BJ (cell line): ENCODE data around the gene NELFA. TPM values are rescaled to one million over a fixed set of nuclear protein-coding genes. Genes with fewer than 3 reads are reported as not detected.

Source experiments
- CTCF ChIA-PET: fragments of 350-600 bp; formaldehyde crosslinking; extraction: SDS; loops from one replicate; lab custom pipeline; 2021; ENCODE audit warnings: antibody characterized with exemption, inconsistent platforms; lab: Yijun Ruan, JAX
- POLR2A ChIA-PET: fragments of 300-600 bp; sonication (Branson Sonifier 250); formaldehyde crosslinking; extraction: SDS; loops from one replicate; lab custom pipeline; 2021; ENCODE audit warnings: antibody characterized with exemption; lab: Charles Lee
- DNase-seq: peaks from one replicate; pipeline ENCODE4 v3.0.0-alpha.2; 2011; ENCODE audit warnings: low read depth
- H3K27me3 ChIP-seq: 2 replicates; pipeline ENCODE4 v1.6.0; 2011; ENCODE audit warnings: low read length; ENCODE audit not compliant: control insufficient read depth, insufficient read depth
- H3K36me3 ChIP-seq: 2 replicates; pipeline ENCODE4 v1.5.1; 2011; ENCODE audit warnings: low read length; ENCODE audit not compliant: control insufficient read depth, insufficient read depth
- H3K4me3 ChIP-seq: 2 replicates; pipeline ENCODE4 v1.5.1; 2011; ENCODE audit warnings: low read depth, mild to moderate bottlenecking, control low read depth, low read length
- CTCF ChIP-seq: IDR thresholded peaks from 2 replicates; pipeline ENCODE4 v1.5.1; 2011; ENCODE audit warnings: low read depth, mild to moderate bottlenecking, control low read depth, inconsistent platforms, low read length, moderate library complexity; ENCODE audit not compliant: insufficient read depth
- polyA plus RNA-seq: library from polyadenylated mRNA; depleted of rRNA; stranded (reverse); fragments of >200 nt; gene quantifications from 2 replicates; pipeline ENCODE4 v1.2.3, GENCODE V29; 2011

The NELFA gene
- polyA plus RNA-seq, 1 experiment, result 12.8 TPM

GRCh38 chr4:1979477-1980196 is 29.1 kb downstream of the NELFA start:
- Histone ChIP-seq H3K27me3 (no peaks in the 10 kb centered on the region), H3K4me3 (no peak overlapping the region), H3K36me3 (peaks cover 45% of the 10 kb centered on the region)
- ChIA-PET POLR2A (no interaction called here), CTCF (no interaction called here)
- no peak for DNase-seq
- TF ChIP-seq CTCF, result no peak

GRCh38 chr4:1978741-1979476 is 29.9 kb downstream of the NELFA start:
- no peak for DNase-seq
- Histone ChIP-seq H3K4me3 (no peak overlapping the region), H3K27me3 (no peaks in the 10 kb centered on the region), H3K36me3 (peaks cover 41% of the 10 kb centered on the region)
- POLR2A ChIA-PET, result no interaction called here
- CTCF ChIA-PET, result no interaction called here
- no peak for TF ChIP-seq CTCF

GRCh38 chr4:1978226-1978625 is 30.5 kb downstream of the NELFA start:
- DNase-seq, result no peak
- CTCF ChIA-PET, result no interaction called here
- H3K4me3 ChIP-seq, result no peak overlapping the region
- H3K27me3 ChIP-seq, result no peaks in the 10 kb centered on the region
- no peak for TF ChIP-seq CTCF
- POLR2A ChIA-PET, result no interaction called here
- H3K36me3 ChIP-seq, result peaks cover 35% of the 10 kb centered on the region

GRCh38 chr4:1976416-1977352 is 32.1 kb downstream of the NELFA start:
- TF ChIP-seq CTCF, result no peak
- Histone ChIP-seq H3K27me3 (no peaks in the 10 kb centered on the region), H3K4me3 (no peak overlapping the region), H3K36me3 (peaks cover 30% of the 10 kb centered on the region)
- ChIA-PET CTCF (no interaction called here), POLR2A (no interaction called here)
- DNase-seq, result no peak

GRCh38 chr4:1975880-1976279 is 32.9 kb downstream of the NELFA start:
- POLR2A ChIA-PET, result no interaction called here
- TF ChIP-seq CTCF, result no peak
- CTCF ChIA-PET, result no interaction called here
- no peaks in the 10 kb centered on the region for H3K27me3 ChIP-seq
- no peak overlapping the region for H3K4me3 ChIP-seq
- DNase-seq, result no peak
- peaks cover 30% of the 10 kb centered on the region for H3K36me3 ChIP-seq
